Activated naive CD4-positive, alpha-beta T cell treated with anti-CD3 and anti-CD28 coated beads, Interleukin-2, amount 50 U/mL, for 72 hours (primary cell): ENCODE data around the gene HOXC5. TPM values are rescaled to one million over a fixed set of nuclear protein-coding genes. Genes with fewer than 3 reads are reported as not detected.

Source experiments
- ATAC-seq, 2 donors: fragments of 150-1000 bp; cut with Tn5 transposase; 2 replicates each; pipeline ENCODE4 v1.10.0; 2021; ENCODE audit warnings: mild to moderate bottlenecking in 2 of 2, moderate library complexity in 2 of 2
- DNase-seq, 2 donors: peaks; one replicate each; pipeline ENCODE4 v3.0.0; 2021 to 2022; ENCODE audit warnings: low spot score in 2 of 2
- H3K27ac Mint-ChIP-seq, 2 donors: one replicate each; pipeline ENCODE4 v1.8.0; 2022; ENCODE audit warnings: mild to moderate bottlenecking in 2 of 2, mixed read lengths in 2 of 2
- H3K36me3 Mint-ChIP-seq, 2 donors: one replicate each; pipeline ENCODE4 v1.8.0; 2022; ENCODE audit warnings: mixed read lengths in 2 of 2
- H3K9me3 Mint-ChIP-seq, 2 donors: one replicate each; pipeline ENCODE4 v1.8.0; 2022; ENCODE audit warnings: mixed read lengths in 2 of 2
- total RNA-seq, 2 donors: library from RNA; stranded (reverse); gene quantifications; one replicate each; pipeline ENCODE4 v1.2.3, GENCODE V29; 2022

The HOXC5 gene
- total RNA-seq, 2 donors from 2014 or later: not detected

DNA sequence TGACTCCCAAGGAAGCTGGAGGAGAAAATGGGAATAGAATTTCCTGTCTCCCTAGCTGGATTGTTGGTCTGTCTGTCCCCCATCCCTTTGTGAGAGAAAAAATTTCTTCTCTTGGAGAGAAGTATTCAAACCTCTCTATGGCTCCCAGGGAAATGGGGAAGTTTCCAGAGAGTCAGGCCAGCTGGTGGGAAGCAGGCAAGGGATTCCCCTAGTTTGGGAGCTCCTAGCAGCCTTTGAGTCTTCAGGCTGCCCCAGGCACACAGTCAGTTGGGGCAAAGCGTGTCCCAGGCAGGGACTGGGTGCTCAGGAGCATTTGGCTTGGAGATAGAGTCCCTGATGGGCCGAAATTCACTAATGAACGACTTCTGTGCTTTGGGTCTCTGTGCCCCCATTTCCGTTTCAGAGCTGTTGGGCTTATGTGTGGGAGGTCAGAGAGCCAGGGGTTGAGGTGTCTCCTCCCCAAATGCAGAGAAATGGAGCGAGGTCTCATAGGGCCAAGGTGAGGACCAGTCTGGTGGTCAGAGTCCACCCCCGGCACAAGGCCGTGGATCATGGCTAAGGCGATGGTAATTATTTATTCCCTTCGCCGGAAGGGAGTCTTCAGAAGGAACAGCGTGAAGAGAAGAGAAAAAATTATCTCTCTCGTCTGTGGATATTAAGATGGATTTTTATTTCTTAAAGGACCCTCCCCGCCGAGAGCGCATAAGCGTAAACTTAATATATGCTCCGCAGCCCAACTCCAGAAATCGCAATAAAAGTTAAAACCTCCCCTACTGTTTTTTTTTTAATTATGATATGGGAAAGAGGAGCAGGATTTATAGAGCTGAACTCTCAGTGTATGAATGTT lies 39.5 kb upstream of the HOXC5 start:
- no peaks in the 10 kb centered on the region for H3K9me3 Mint-ChIP-seq
- H3K27ac Mint-ChIP-seq: no peak overlapping the region
- no peak for ATAC-seq
- DNase-seq: no peak
- peaks cover 0 to 18% of the 10 kb centered on the region in 2 donors for H3K36me3 Mint-ChIP-seq

DNA sequence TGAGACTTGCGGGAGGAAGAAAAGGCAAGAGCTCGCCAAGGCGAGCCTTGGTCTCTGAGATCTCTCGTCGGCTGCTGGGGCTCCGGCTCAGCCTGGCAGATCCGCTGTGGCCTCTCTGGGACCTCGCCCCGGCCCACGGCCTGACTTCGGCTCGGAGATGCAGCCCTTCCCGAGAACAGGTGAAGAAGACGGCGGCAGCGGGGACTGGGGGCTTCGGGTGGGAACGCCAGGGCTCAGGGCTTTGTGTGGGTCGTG lies 38.9 kb upstream of the HOXC5 start:
- Mint-ChIP-seq H3K27ac (no peak overlapping the region), H3K9me3 (no peaks in the 10 kb centered on the region)
- ATAC-seq: no peak

DNA sequence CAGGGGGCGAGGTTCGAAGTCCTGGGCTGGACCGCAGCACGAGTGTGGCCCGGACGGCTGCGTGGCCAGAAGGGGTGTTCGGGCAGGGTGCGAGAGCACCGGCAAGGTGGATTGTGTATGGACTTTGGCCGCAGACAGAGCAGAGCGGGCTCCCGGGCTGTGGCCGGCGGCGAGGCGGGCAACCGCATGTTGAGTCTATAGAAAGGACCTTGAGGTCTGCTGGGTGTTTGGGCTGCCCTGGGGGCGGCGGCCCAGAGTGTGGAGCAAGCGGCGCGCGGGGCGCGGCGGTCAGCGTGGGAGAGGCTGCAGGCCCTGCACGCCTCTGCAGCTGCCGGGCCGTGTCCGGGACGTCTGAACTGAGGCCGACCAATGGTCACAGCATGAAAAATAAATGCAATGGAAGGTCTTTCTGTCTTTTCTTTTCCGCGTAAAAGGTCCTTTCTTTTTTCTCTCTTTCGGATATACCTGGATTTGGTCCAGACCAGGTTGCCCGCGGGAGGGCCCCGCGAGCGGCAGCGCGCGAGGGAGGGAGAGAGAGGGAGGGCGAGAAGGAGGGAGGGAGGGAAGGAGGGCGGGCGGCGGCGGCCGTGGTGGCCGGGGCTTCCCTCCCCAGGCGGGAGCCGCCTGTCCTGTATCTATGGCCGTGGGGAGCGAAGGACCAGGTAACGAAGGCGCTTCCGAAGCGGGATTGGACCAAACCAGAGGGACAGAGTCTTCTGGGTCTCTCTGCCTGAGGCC lies 38.4 kb upstream of the HOXC5 start:
- no peak overlapping the region for H3K27ac Mint-ChIP-seq
- no peak for ATAC-seq
- no peak for DNase-seq
- no peaks in the 10 kb centered on the region for H3K9me3 Mint-ChIP-seq
- peaks cover 0 to 18% of the 10 kb centered on the region in 2 donors for H3K36me3 Mint-ChIP-seq

More for the DNA sequence above, 38.9 kb upstream of the HOXC5 start:
- DNase-seq: no peak
- H3K36me3 Mint-ChIP-seq: peaks cover 0 to 18% of the 10 kb centered on the region in 2 donors

DNA sequence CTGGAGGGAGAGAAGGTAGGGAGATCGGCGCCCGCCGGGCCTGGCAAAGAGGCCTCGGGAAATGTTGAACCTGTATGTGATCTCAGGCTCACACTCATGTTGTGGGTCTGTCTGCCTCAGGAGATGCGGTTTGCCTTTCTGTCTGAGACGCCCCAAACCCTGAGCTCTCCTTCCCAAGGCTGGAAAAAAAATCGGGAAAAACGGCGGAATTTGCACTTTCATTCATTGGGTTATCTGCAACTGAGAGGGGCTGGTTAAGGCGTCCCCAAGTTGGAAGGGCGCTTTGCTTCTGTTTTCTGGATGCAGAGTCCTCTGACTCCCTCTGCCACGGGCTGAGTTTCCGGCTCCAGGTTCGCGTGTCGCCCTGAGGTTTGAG lies 37.9 kb upstream of the HOXC5 start:
- Mint-ChIP-seq H3K9me3 (no peaks in the 10 kb centered on the region), H3K36me3 (peaks cover 0 to 18% of the 10 kb centered on the region in 2 donors), H3K27ac (no peak overlapping the region)
- no peak for DNase-seq
- ATAC-seq: peak in 1 of 2 donors; percentile 14

DNA sequence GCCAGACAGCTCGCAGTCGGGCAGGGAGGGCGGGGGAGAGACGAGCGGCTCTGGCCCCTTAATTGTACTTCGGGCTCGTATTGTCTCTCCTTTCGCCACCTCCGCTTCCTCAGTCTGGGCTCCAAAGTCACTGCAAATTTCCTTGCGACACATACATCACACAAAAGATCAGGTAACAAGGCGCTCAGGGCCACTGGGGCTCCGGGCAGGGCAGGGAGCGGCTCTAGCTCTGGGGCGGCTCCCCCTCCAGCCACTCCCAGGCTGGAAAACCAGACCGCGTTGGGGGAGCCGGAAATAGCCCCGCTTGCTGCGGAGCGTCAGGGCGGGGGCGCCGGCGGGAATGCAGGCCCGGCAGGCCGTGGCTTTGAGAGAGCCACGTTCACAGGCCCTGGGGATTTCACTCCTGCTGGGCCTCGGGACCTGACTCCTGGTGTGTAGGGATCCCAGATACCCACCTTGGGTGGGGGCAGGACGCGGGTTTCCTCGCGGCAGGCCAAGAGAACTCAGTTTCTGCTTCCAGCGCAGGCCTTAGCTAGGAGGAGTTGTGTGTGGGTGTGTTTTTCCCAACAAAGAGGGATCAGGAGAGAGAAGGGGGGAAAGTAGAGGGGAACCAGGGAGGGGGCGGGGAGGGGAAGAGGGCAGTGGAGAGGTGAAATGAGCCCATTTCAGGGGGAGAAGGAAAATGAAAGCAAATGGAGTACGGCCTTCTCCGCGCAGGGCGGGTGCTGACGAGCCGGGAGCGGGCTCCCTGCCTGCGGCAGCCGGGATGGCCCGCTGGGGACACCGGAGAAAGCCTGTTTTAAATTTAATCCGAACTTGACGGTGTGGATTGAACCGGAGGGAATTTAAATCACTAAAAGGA lies 37.2 kb upstream of the HOXC5 start:
- H3K9me3 Mint-ChIP-seq: no peaks in the 10 kb centered on the region
- no peak overlapping the region for H3K27ac Mint-ChIP-seq
- H3K36me3 Mint-ChIP-seq: peaks cover 0 to 18% of the 10 kb centered on the region in 2 donors
- DNase-seq: no peak
- peak; percentile 41 to 53 for ATAC-seq

DNA sequence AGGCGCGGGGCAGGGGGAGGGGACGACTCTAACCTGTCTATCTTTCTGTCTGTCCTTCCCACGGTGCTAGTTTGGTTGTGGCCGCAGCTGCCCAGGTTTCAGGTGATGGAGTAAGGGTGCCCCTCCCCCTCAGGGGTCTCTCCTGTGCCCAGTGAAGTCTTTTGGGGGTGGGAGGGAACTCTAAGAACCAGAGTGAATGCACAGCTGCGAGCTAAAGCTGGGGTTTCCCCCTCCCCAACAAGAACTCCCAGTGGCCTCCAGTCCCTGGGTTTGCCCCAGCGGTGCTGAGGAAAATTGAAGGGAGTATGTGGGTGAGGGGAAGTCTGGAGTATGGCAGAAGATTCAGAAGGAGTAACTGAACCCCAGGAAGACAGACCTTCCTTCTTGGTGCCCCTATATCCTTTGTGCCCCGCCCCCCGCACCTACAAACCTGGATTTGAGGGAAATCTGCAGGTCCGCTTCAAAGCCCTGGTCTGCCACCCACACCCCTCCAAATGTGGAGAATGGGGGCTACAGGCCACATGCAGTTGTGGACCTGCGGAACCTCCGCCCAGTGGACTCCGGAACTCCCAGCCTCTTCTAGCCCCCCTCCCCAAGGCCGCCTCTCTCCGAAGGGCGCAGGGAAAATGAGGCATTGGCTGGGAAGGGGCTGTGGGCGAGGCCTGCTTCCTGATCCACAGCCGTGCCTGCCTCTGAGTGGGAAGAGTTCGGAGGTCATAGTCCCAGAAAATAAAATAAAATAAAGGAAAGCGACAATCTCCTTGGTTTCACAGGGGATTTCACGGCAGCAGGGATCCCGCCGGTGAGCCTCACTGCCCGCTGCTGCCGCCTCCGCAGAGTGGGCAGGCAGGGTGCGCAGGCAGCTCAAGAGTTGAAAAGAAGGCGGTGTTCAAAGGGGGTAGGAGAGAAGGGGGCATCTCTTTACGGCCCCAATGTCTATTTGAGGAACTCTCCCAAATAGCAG lies 36.3 kb upstream of the HOXC5 start:
- ATAC-seq (peak in 1 of 2 donors; percentile 28), DNase-seq (no peak)
- Mint-ChIP-seq H3K27ac (no peak overlapping the region), H3K36me3 (peaks cover 0 to 18% of the 10 kb centered on the region in 2 donors), H3K9me3 (no peaks in the 10 kb centered on the region)

DNA sequence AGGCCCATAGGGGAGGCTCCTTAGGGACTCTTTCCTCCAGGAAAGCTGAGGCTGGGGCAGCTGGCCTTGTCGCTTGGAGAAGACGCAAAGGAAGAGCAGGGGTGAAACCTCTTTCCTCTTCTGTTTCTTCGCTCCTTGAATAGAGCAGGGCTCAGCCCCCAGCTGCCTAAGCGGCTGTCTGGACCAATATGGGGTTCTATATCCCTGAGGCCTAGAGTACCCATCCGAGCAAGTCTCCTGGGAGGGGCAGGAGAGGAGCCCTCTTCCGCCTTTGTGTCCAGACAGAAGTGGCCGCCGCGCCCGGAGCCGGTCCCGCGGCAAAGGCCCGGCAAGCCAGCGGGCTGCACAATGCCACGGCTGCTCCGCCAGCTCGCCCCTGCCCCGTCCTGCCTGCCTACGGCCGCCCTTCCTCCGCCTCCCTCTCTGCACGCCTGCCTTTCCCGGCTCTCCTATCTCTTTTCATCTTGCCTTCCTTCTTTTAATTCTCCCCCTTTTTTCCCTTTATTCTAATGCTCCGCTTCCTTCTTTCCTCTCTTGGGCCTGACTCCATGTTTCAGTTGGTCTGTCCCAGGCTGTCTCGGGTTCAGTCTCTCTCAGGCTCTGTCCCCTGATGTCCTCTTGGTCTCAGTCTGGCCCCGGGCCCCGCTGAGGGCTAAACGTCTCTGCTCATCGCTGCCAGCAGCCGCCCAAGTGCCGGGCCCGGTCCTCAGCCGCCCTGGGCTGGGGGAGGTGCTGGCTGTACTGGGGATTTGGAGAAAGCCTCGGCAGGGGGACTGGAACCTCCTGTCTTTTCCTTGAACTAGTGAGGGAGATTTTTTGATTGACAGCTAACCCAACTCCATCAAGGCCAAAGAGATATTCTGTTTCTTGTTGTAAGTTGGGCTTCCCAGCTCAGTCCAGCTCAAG lies 35.4 kb upstream of the HOXC5 start:
- Mint-ChIP-seq H3K9me3 (no peaks in the 10 kb centered on the region), H3K36me3 (peaks cover 0 to 21% of the 10 kb centered on the region in 2 donors), H3K27ac (no peak overlapping the region)
- ATAC-seq (no peak), DNase-seq (no peak)

DNA sequence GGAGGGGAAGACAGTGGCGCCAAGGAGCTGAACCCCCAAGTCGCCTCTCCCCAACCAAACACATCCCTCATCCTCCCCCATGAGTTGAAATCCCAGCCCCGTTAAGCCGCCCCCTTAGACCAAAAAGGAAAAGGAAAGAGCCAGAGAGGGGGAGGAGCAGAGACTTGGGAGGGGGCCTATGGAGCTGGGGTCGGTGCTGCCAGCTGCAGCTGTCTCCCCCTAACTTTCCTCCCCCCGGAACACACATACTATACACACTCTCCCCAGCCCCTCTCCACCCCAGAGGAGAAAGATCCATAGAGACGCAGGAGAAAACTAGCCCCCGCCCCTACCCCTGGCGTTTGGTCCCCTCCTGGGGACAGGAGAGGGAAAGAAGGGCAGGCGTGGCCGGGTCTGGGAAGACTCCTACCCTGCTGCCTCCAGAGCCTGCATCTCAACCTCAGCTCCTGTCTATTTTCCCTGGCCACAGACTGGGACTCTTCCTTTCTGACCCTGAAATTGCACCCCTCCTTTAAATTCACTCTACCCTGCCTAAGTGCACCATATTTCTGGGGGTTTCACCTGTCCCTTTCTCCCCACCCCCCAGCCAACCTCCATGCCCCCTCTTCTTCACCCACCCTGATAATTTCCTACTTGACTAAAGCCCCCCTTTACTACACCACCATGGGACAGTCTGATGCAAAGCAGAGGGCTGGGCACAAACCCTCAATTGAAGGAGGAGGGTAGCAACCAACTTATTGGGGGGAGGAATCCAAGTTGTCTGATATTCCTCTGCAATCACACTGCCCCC lies 34.5 kb upstream of the HOXC5 start:
- DNase-seq (no peak), ATAC-seq (no peak)
- Mint-ChIP-seq H3K9me3 (no peaks in the 10 kb centered on the region), H3K36me3 (peaks cover 0 to 20% of the 10 kb centered on the region in 2 donors), H3K27ac (no peak overlapping the region)

DNA sequence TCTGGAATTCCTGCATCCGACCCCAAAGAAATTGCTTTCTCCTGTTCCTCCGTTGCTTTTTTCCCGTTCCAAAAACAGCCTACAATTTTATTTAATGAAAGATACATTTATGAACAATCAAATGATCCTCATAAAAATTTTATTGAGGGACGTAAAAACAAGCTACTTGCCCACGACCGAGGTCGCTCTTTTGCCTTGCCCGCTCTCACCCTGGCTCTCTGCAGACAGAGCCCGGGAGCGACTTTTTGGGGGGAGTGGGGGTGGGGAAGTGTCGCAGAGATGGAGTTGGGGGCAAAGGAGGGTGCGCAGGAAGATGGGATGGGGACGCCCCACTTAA lies 34.0 kb upstream of the HOXC5 start:
- DNase-seq (no peak), ATAC-seq (no peak)
- Mint-ChIP-seq H3K36me3 (peaks cover 0 to 15% of the 10 kb centered on the region in 2 donors), H3K9me3 (no peaks in the 10 kb centered on the region), H3K27ac (no peak overlapping the region)

DNA sequence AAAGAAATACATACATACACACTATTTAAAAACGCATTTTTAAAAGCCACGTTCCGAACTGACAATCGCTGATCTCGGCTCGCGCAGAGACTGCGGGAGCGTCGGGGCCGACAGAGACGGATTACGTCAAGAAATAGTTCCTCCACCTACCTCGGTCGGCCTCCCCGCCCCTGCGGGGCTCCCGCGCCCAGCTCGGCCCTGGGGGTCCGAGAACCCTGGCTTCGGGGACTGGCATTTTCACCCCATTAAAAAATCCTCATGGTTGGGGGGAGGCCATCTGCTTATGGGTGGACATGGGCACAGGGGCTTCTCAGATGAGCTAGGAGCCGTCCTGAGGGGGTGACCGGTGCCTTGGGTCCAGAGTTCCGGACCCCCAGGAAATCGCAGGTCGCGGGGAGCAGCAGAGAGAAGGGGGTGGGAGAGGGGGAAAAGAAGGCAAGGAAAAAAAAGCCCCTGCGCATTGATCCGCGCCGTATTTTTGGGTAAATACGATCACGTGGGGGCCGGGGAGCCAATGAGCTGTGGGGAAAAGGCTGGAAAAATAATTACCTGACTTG lies 33.2 kb upstream of the HOXC5 start:
- peak overlapping the region in 1 of 2 donors; percentile 77 for H3K27ac Mint-ChIP-seq
- DNase-seq: no peak

DNA sequence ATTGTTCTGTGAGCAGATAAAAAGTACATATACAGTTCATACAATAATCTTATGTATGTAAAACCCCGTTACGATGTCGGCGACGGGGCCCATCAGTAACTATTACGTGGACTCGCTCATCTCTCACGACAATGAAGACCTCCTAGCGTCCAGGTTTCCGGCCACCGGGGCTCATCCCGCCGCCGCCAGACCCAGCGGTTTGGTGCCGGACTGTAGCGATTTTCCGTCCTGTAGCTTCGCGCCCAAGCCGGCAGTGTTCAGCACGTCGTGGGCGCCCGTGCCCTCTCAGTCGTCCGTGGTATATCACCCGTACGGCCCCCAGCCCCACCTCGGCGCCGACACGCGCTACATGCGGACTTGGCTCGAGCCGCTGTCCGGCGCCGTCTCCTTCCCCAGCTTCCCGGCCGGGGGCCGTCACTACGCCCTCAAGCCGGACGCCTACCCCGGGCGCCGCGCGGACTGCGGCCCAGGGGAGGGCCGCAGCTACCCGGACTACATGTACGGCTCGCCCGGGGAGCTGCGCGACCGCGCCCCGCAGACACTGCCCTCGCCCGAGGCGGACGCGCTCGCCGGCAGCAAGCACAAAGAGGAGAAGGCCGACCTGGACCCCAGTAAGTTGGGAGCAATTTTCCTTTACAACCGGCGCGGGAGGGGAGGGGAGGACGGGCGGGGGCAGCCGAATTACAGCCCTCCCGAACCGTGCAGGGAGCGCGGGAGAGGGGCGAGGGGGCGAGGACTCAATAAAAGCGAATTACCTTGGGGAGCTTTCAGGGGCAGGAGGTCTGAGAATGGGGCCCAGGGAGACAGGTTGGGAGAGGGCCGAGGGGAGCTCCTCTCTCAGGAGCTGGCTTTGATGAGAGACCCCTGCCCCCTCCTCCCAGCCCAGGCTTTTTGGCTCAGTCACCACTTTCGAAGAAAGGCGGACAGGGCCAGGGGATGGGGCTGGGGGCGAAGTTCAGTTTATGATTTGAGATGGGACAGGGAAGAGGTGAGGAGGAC lies 32.4 kb upstream of the HOXC5 start, which contains the start of gene HOXC9:
TSS of gene HOXC9 (plus strand) at position 46 of the 999 bp plus-strand sequence. CDS start at position 74, 28 bp downstream.
- ATAC-seq (no peak), DNase-seq (no peak)
- no peaks in the 10 kb centered on the region for H3K9me3 Mint-ChIP-seq
- peaks cover 0 to 4% of the 10 kb centered on the region in 2 donors for H3K36me3 Mint-ChIP-seq
- H3K27ac Mint-ChIP-seq: peak within 1 kb of the TSS in 1 of 2 donors; percentile 77

More for the DNA sequence above, 33.2 kb upstream of the HOXC5 start:
- Mint-ChIP-seq H3K36me3 (peaks cover 0 to 10% of the 10 kb centered on the region in 2 donors), H3K9me3 (no peaks in the 10 kb centered on the region)
- ATAC-seq: no peak

DNA sequence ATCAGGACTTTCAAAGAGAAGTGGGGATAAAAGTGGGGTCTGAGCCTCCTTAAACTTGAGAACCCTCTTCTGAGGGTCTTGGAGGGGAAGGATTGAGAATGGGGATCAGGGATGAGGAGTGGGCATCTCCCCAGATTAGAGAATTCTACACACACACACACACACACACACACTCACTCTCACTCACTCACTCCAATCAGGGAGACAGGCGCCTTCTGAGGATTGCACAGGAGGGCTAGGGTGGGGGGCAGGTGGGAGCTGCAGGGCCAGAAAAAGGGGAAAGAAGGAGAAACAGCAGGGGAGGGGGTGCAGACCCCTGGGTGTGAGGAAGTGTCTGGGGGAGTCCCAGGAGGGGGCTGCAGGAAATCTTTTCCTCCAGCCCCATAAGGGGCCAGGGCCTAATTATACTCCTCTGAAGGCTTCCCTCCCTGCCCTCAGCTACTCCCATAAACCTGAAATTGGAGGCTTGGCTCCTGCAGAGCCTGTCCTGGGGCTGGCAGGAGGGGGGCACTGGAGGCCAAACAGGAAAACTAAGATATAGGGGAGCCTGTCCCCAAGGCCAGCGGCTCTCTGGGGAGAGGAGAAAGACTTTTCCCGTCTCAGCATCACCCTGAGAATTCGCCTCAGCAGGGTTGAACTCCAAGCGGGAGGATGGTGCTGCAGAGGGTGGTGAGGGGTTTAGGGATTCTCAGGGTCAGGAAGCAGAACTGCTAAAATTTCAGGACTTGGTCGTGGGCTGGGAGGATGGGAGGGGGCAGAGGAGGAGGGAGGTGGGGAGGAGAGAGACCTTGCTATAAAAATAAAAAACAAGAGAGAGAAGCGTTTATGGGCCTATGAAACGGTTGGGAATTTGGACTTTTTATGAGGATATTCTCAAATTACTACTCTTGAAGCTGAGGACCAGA lies 31.3 kb upstream of the HOXC5 start:
- no peak for DNase-seq
- Mint-ChIP-seq H3K9me3 (no peaks in the 10 kb centered on the region), H3K36me3 (peaks cover 0 to 9% of the 10 kb centered on the region in 2 donors), H3K27ac (no peak overlapping the region)
- ATAC-seq: no peak
